Measurements from ENCODE around the gene CAMK1G.
A peak's percentile ranks its signal among the peaks of the same experiment; 100 is the strongest.

Gene CAMK1G

DNA sequence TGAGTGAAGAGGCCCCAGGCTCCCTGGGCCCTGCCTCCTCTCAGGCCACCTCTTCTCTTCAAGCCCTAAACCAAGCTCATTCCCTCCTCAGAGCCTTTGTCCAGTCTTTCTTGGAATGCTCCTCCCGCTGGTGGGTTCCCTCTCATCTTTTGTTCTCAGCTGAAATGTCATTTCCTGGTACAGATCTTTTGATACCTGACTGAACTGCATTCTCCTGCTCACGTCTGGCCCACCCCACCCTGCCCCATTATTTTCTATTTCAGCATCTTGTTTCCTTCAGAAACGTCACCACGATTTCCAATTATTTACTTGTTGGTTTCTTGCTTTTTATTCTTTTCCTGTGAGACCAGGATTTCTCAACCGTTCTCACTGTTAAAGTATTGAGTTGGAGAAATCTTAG, 52.3 kb downstream of the CAMK1G start:
- DNase-seq (ENCODE audit: low read depth) = no peak

DNA sequence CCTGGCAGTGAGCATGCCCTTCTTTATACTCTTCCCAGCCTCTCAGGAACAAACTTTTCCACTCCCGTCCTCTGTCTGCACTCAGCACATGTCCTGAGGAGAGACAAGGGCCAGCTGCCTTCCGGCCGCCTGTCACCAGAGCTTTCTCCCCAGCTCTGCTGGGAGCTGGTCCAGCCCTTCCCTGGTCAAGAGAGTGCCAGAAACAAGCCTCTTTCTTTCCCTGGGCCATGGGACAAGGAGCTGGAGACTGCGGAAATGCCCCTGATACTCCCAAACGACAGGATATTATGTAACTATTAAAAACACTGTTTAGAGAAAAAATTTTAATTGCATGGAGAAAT, 58.3 kb downstream of the CAMK1G start:
- DNase-seq (ENCODE audit: low read depth) = no peak

DNA sequence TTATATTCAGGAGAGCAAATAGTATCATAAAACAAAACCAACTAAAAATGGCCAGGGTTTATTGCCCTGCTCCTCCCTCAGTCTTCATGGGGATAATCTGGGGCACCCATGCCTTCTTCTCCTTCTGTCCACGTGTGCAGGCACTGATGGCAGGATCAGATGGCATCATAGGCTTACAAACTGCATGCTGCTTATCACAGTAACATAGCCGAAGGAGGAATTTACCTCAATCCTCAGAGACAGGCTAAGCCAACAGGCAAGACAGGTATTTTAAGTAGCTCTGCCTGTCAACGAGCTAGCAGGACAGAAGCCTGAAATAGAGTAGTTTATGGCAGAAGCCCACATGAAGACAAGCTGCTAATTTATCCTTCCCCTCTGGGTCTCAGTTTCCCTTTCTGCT, 59.3 kb downstream of the CAMK1G start:
- DNase-seq (ENCODE audit: low read depth) = no peak

DNA sequence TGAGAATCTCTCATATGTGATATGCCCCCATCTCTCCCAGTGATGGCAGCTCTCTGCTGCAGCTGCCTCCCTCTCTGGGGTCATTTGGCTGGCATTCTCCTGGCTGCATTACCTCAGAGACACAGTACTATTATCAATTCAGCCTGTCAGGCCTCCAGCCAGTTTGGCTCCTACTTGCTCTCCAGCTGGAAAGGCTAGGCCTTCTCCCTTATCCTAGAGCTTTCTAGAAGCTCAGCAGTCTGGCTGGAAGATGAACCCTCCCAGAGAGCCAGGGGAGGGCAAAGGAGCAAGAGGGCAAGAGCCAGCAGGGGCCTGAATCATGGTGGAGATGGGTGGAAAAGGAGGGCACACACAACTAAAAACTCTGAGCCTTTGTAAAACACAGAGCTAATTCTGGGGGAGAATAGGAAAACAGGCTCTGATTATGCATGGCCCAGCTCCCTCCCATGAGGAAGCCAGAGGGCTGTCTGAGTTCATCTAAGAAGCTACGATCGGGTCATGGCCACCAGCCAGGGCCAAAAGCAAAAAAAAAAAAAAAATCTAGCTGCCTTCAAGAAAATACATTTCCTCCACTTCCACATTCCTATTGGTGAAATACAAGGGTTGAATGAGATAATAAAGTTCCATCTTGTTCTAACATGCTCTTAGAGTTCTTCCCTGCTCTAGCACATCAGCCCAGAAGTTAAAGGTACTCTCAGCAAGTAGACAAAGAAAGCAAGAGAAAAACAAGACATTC, 59.9 kb downstream of the CAMK1G start:
- no peak for DNase-seq (ENCODE audit: low read depth)

DNA sequence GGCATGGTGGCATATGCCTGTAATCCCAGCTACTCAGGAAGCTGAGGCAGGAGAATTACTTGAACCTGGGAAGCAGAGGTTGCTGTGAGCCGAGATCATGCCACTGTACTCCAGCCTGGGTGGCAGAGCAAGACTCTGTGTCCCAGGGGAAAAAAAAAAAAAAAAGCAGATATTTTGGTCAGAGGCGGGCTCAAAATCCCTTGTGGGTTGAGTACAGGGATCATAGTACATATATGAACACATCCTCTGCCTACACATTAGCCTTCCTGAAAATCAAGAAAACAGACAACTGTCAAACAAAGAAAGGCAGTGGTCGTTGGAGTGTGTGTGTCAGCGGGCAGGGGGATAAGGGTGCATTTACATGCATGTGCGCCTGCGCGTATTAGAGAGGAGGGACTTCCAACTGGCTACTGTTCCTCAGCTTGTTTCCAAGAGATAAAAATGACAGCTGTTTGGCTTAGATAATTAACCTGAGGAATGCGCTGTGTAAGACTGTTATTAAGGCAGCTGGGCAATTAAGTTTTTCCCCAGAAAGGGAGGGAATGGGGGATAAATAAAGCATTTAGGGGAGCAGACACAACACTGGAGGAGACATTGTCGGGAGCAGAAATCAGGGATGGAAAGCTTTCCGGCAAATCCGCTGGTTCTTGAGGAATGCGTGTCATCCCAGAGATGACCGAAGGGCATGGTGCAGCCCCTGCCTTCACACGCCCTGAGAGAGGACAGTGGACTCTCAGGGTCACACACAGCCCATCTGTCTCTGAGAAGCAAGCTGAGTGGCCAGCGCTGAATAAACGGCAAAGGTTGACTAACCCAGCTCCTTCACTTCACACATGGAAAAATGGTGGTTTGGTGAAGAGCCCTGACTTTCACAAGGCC, 62.3 kb downstream of the CAMK1G start:
- no peak for DNase-seq (ENCODE audit: low read depth)

DNA sequence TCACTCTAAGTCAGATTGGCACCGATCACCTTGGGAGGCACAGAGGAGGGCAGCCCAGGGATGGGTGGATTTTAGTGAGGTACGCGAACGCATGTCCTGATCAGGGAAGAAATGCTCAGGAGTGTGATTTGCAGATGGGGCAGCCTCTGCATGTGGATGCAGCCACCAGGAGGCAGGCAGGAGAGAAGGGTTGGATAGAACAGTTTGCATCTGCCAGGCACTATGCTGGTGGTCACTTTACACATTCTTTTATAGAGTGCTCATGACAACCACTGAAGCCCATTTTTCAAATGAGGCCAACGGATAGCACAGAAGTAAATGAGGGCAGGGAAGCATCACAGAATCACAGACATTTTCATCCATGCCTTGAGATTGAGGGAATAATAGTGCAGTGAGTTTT, 63.0 kb downstream of the CAMK1G start:
- no peak for DNase-seq (ENCODE audit: low read depth)

DNA sequence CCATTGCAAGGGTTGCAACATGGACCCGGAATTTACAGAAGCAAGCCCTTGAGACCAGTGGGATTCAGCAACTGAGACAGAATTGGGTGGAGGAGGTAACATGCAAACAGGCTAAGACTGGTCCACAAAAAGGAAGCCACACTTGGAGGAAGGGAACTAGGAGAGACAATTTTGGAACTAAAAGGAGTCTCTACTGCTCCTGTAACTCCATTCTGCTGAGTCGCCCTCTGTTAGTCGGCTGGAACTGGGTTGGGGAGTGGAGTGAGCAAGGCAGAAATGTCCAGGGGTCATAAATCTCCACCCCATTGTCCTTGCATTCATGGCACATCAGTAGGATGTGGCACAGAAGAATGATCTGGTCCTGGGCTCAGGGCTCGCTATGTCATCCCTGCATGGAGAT, 63.6 kb downstream of the CAMK1G start:
- no peak for DNase-seq (ENCODE audit: low read depth)

DNA sequence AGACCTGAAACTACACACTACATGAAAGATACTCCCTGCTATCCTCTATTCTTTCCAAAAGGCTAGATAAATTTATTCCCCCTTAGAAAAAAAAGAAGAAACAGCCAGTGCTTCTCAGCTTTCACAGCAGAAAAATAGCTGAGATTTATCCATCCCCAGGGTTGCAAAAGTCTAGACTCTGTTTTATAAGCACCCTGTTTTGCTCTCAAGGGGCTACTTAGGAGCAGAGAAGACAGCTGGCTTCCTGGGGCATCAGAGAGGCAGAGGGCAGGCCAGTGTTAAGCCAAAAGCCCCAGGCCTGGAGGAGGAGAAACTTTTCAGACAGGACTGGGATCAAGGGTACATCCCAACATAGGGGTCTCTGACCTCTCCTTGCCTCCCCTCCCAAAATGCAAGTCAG, 64.8 kb downstream of the CAMK1G start:
- DNase-seq (ENCODE audit: low read depth) = no peak

DNA sequence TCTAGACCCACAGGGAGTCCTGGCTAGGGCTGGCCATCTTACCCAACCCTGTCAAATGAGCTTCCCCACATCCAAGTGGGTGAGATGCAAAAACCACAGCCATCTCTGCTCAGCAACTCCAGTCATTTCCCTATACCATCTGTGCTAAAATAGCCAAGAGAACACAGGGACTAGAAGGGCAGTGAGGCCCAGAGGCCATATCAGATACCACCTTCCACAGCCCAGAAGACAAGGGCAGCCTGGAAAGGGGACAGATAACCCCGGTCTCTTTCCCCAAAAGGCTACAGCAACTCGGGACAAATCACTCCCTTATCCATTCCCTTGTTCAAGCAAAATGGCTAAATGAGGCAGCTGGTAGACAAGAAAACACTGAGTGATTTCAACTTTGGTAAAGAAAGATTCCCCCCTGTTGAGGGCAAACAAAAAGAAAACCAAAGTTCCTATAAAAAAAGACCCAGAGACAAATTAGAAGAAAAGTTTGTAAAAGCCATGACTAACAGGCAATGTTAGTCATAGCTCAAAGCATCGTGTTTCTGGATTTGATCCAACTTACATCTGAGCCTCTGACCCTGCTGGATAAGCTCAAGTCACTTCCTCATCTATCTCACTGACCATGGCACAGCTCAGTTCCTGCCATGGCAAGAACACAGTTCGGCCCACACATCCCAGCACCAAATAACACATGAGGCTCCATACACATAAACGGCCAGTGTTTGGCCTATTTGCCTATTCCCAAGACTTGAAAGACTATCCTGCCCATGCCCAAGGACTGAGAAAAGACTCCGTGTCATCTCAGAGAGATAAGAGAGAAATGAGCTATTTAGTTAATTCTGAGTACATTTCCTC, 65.6 kb downstream of the CAMK1G start:
- no peak for DNase-seq (ENCODE audit: low read depth)

DNA sequence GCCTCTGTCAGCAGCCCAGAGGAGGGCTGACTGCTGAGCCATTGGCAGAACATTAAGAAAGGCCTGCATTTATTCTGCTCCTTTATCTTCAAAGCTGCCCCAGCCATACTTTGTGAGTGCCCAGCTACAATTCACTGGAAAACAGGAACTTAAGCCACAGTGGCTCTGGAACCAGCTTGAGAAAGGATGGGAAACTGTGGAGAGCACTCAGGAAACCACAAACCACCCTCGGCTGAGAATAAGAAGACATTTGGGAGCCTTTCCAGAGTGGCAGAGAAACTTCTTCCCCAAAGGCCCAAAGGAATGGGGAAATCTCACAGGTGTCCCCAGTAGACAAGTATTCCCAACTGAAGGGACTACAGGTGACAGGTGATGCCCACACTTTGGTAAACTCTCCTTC, 66.9 kb downstream of the CAMK1G start:
- no peak for DNase-seq (ENCODE audit: low read depth)

DNA sequence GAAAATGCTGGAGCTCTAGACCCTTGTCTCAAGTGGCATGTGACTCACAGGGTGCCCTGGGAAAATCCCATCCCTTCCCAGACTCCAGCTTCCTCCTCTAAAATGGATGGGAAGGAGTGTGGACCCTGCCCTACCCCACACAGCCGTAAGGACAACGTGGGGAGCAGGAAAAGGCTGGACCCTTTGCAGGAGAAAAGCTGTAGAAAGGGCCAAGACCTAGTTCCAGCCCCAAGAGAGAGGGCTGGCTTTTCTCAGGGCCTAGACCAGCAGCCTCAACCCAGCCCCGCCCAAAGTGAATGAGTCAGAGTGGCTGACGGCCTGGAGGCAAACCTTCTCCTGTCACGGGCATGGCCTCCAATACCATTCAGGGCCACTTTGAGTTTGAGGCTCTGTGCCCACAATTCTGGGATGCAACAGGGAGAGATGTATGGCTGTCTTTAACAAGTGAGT, 67.6 kb downstream of the CAMK1G start:
- DNase-seq (ENCODE audit: low read depth) = peak; percentile 7

DNA sequence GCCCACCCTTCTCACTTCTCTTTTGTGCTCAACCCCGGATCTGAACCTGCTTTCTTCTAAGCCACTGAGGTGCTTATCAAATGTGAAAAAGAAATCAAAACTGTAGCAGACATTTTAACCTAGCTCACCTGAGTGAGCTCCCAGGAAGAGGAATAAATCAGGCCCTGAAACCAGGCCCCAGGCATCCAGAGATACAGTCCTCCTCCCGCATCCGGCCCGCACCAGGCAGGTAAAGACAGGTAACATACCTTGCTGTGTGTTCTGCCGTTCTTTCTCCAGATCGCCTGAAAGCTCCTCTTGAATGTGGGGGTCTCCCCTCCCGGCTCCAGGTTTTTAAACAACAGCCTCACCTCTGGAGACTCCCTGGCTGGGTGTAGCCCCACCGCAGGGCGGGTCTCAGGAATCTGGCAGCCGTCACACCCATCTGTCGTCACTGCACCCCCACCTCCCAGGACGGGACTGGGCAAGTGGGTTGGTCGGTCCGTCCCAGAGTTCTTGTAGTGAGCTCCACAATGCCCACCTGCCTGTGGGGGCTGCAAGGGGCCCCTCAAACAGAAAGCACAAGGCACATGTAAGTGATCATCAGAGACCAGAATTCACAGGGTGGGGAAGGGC, 68.7 kb downstream of the CAMK1G start, which contains the start of gene LAMB3:
Gene LAMB3 (minus strand): TSS at position 305 of the 615 bp plus-strand sequence. CDS start 1,481 bp downstream, outside the sequence.
- no peak for DNase-seq (ENCODE audit: low read depth)

DNA sequence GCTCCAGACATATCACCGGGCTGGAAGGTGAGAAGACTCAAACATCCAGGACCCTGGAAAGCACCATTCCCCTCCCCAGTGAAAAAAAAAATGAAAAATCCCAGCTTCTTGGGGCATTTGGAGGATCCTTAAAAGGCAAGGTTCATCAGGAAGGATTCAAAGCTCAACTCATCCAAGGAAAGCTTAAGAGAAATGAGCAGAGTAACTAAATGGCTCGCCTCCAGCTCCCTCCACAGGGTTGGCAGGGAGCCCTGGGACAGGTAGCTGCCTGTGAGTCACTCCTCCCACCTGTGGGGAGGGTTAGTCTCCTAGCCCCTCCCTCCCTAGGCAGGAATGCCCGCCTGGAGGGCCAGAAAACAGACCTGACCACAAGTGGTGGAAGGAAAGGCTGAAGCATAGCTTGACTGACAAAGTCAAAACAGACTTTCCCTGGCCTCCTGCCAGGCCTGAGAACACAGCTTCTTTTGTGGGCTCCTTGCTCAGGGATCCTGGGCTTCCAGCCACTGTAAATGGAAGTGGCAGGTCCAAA, 69.4 kb downstream of the CAMK1G start:
- no peak for DNase-seq (ENCODE audit: low read depth)

DNA sequence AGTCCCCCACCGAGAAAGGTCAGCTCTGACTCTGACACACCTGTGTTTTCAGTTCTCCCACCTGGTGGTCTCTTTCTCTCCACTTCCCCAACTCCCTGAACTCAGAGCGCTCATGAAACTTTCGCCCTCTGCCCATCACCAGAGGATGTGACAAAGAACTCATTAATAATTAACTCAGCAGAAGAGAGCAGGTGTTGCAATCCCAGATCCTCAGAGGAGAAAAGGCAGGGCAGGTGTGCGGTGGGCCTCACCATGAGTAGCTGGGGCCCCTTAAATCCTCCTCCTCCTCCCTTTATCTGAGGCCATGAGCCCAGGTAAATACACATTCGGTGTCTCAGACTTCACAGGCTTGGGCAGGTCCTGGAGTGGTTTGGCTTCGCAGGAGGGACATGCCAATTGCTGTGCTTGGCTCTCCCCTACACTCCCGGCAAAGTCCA, 70.4 kb downstream of the CAMK1G start:
- DNase-seq (ENCODE audit: low read depth) = no peak

DNA sequence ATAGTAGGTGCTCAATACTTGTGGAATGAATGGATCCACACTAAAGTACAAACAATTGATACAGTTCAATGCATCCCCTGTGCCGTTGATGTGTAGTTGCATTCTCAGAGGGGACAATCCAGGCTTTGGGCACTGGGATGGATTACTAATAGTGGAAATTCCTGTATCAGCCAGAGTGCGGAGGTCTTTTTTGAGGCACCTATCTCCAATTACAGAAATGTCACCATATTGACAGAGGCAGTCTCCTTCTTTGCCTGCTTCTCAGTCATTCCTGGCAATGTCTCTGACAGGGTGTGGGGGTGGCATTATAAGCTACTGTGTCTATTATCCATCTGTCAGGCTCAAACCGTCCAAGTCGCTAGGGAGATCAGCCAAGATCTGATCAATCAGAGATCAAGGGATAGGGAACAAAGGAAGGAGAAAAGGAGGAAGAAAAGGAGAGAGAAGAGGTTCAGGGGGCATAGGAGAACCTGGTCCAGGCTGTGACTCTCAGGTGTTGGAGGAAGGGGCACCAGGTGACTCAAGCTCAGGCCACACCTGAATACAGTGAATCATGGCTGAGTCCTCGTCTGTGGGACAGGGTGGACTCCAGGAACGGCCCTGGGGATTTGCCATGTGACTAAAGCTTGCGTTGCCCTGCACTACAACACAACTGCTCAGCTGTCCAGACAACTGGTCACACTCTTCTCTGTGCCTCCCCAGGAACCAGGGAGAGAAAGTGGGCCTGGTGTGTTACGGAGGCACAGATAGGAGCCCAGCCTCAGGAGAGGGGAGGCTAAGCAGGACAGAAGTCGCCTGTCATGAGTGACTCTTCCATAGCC, 72.1 kb downstream of the CAMK1G start:
- DNase-seq (ENCODE audit: low read depth) = no peak

DNA sequence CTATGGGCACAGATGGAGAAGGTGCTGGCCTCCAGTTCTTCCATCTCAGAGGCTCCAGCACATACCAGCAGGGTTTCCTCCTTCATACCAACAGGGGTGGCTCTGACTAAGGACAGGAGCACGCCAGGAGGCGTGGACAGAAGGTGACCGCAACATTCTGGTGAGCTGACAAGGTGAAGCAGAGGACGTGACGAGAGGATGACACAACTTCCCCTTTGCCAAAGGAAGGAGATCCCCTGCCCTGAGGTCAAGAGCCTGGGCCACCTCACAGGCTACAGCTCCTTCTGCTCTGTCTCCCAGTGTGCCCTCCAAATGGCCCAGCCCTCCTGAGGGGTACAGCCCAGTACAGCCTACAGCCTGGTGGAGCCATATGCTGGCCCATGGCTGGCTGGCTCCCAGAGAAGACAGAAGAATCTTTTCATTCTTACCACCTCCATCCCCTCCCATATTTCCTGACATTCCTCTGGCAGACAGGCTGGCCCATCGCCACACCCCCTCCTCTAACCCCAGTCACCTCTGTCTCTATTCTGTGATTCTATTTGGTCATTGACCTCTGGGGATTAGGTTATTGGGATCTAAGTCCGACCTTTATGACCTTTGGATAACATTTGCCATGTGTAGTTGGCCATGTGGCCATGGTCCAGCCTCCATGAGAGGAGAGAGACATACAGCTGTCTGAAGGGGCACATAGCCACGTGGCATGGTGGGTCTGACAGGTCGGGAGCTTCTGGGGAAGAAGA, 73.8 kb downstream of the CAMK1G start:
- DNase-seq (ENCODE audit: low read depth) = no peak

DNA sequence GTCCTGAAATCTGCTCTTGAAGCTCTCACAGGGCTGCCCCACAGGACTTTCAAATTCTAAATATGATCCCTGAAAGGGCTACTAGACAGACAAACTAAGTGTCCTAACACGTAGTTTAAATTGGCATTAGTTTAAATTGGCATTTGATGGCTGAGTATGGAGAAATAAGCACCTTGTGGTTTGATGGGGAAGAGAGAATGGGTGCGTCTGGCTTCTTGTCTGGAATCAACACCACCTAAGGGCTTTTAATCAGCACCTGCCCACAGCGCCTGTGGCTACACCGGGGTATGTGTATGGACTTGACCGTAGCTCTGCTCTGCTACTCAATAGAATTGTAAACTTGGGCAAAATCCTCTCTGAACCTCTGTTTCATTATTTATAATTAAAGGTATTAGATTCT, 74.4 kb downstream of the CAMK1G start:
- DNase-seq (ENCODE audit: low read depth) = no peak

DNA sequence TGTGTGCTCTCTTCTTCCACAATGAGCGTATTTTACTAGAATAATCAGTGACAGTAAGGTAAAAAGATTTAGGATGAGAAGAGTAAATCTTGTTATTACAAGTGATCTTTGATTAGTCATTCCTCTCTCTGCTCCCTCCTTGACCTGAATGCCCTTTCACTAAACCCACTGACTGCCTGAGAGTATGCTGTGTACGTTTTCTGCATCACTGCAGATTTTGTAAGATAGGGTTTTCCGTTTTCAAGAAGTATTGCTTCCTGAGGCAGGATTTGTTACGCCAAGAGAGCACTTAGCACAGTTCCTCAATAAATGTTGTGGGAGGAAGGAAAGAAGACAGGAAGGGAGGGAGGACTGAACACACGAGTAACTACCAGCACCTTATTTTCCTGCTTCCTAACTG, 76.4 kb downstream of the CAMK1G start:
- no peak for DNase-seq (ENCODE audit: low read depth)

DNA sequence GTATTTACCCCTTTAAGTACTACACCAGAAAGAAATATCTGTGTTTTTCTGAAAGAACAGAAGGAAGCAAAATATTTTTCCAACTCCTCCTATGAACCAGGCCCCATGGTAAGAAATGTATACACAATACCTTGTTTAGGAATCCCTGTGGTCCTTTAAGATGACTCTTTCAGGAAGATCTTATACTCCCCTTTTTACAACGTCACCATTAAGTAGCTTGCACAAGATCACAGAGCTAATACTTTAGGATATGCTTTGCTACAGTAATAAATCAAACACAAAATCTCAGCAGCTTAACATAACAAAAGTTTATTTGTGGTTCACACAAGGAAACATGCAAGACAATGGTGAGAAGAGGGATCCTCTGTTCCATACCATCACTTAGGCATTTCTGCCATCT, 77.6 kb downstream of the CAMK1G start:
- DNase-seq (ENCODE audit: low read depth) = no peak

DNA sequence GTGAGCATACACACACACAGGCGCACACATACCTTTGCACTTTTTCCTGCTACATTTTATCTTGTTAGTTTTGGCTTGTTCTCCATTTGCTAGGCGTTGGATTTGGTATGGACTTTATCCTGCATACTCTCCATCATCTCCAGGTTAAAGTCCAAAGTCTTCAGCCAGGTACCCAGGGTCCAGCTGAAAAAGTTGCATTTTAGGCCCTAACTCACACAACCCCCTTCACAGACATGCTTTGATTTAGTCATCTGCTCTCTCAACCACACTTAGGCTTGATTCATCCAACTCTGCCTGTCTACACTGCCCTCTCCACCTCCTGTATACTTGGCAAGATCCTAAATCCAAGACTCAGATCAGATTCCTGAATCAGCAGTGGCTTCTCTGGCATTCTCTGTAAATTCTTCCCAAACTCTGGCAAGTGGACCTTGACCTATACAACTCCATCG, 79.4 kb downstream of the CAMK1G start:
- DNase-seq (ENCODE audit: low read depth) = no peak
